ENCODE measurements around the gene TMEM101. TPM values are rescaled to one million over a fixed set of nuclear protein-coding genes. Genes with fewer than 3 reads are reported as not detected.
A peak's percentile ranks its signal among the peaks of the same experiment; 100 is the strongest.

The TMEM101 gene
- total and polyA plus RNA-seq, 2 of the 13 experiments (the other 11 are each of a cell fraction or from before 2014, with no cell fraction given), result 72.0 to 100 TPM

- TF ChIP-seq ZZZ3 (CRISPR knock-in tag; IDR thresholded peaks at IDR 0.05; ENCODE audit: borderline replicate concordance) (no peak), TBP (CRISPR knock-in tag; IDR thresholded peaks at IDR 0.05) (no peak), NPAS2 (CRISPR knock-in tag; IDR thresholded peaks at IDR 0.05; ENCODE audit: borderline replicate concordance) (no peak), RCOR2 (CRISPR knock-in tag; IDR thresholded peaks at IDR 0.05) (peak; percentile 55; the same call in 1 of the 2 replicates), AGO2 (optimal IDR thresholded peaks at IDR 0.05; ENCODE audit: low read depth, low read length) (no peak), ZNF773 (CRISPR knock-in tag; IDR thresholded peaks at IDR 0.05; ENCODE audit: borderline replicate concordance) (0 out of 2 replicates have a peak, but pooled peaks have one; percentile 71), MIER3 (CRISPR knock-in tag; IDR thresholded peaks at IDR 0.05; ENCODE audit: borderline replicate concordance) (peak; percentile 64; the same call in 1 of the 2 replicates), NCOA1 (CRISPR knock-in tag; IDR thresholded peaks at IDR 0.05) (peak; percentile 71; the same call in 1 of the 2 replicates), WIZ (CRISPR knock-in tag; IDR thresholded peaks at IDR 0.05) (peak; percentile 76; the same call in 1 of the 2 replicates), AKAP8 (CRISPR knock-in tag; IDR thresholded peaks at IDR 0.05) (peak; percentile 97), ZNF501 (CRISPR knock-in tag; IDR thresholded peaks at IDR 0.05) (peak; percentile 94), KLF13 (CRISPR knock-in tag; IDR thresholded peaks at IDR 0.05) (no peak), MXD4 (CRISPR knock-in tag; IDR thresholded peaks at IDR 0.05) (peak; percentile 85; the same call in 1 of the 2 replicates), TBX2 (CRISPR knock-in tag; IDR thresholded peaks at IDR 0.05; ENCODE audit: borderline replicate concordance) (peak; percentile 100)
- TF ChIP-seq, protein P1, sequence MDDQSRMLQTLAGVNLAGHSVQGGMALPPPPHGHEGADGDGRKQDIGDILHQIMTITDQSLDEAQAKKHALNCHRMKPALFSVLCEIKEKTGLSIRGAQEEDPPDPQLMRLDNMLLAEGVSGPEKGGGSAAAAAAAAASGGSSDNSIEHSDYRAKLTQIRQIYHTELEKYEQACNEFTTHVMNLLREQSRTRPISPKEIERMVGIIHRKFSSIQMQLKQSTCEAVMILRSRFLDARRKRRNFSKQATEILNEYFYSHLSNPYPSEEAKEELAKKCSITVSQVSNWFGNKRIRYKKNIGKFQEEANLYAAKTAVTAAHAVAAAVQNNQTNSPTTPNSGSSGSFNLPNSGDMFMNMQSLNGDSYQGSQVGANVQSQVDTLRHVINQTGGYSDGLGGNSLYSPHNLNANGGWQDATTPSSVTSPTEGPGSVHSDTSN (CRISPR knock-in tag; IDR thresholded peaks at IDR 0.05; ENCODE audit: borderline replicate concordance), result no peak
- TF ChIP-seq, protein P2, sequence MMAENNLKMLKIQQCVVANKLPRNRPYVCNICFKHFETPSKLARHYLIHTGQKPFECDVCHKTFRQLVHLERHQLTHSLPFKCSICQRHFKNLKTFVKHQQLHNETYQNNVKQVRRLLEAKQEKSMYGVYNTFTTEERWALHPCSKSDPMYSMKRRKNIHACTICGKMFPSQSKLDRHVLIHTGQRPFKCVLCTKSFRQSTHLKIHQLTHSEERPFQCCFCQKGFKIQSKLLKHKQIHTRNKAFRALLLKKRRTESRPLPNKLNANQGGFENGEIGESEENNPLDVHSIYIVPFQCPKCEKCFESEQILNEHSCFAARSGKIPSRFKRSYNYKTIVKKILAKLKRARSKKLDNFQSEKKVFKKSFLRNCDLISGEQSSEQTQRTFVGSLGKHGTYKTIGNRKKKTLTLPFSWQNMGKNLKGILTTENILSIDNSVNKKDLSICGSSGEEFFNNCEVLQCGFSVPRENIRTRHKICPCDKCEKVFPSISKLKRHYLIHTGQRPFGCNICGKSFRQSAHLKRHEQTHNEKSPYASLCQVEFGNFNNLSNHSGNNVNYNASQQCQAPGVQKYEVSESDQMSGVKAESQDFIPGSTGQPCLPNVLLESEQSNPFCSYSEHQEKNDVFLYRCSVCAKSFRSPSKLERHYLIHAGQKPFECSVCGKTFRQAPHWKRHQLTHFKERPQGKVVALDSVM (CRISPR knock-in tag; IDR thresholded peaks at IDR 0.05), result peak; percentile 87
- TF ChIP-seq, protein P3, sequence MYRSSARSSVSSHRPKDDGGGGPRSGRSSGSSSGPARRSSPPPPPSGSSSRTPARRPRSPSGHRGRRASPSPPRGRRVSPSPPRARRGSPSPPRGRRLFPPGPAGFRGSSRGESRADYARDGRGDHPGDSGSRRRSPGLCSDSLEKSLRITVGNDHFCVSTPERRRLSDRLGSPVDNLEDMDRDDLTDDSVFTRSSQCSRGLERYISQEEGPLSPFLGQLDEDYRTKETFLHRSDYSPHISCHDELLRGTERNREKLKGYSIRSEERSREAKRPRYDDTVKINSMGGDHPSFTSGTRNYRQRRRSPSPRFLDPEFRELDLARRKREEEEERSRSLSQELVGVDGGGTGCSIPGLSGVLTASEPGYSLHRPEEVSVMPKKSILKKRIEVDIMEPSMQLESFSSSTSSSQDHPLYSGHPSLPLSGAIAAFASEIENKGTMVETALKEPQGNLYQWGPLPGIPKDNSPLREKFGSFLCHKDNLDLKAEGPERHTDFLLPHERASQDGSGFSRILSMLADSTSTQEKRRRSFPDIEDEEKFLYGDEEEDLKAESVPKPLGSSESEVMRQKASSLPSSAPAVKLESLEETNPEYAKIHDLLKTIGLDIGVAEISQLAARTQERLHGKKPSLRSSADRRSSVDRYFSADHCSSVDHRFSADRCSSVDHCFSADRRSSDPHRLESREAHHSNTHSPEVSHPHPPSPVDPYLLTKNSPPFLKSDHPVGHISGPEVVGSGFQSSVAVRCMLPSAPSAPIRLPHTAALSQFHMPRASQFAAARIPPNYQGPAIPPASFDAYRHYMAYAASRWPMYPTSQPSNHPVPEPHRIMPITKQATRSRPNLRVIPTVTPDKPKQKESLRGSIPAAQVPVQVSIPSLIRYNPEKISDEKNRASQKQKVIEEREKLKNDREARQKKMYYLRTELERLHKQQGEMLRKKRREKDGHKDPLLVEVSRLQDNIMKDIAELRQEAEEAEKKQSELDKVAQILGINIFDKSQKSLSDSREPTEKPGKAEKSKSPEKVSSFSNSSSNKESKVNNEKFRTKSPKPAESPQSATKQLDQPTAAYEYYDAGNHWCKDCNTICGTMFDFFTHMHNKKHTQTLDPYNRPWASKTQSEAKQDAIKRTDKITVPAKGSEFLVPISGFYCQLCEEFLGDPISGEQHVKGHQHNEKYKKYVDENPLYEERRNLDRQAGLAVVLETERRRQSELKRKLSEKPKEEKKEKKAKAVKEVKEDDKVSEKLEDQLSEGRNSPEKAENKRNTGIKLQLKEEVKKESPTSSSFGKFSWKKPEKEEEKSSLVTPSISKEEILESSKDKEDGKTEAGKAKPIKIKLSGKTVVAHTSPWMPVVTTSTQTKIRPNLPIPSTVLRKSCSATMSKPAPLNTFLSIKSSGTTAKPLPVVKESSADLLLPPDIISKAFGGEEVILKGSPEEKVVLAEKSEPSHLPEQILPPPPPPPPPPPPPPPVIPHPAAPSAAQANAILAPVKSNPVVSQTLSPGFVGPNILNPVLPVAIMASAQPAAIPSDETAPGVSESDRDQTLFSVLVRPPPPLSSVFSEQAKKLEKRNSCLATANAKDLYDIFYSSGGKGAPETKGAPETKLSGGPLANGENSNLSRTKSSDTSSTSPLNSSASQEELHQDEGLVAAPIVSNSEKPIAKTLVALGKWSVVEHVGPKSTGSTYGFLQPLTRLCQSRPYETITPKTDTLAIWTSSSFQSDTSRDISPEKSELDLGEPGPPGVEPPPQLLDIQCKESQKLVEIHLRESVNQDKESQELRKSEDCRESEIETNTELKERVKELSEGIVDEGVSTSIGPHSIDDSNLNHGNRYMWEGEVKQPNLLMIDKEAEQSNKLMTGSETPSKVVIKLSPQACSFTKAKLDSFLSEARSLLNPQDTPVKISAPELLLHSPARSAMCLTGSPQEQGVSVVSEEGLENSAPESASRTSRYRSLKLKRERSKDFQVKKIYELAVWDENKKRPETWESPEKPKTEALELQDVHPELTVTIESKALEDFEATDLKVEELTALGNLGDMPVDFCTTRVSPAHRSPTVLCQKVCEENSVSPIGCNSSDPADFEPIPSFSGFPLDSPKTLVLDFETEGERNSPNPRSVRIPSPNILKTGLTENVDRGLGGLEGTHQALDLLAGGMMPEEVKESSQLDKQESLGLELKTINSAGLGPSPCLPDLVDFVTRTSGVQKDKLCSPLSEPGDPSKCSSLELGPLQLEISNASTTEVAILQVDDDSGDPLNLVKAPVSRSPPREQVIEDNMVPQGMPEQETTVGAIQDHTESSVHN (CRISPR knock-in tag; IDR thresholded peaks at IDR 0.05), result no peak
Measured at GRCh38 chr17:43983515-43984411, 31.0 kb downstream of the TMEM101 start (continued).

All from HepG2 (cell line).